Aorta (tissue), 5 donors: ENCODE results near the gene TXNDC15. TPM values are rescaled to one million over a fixed set of nuclear protein-coding genes. Genes with fewer than 3 reads are reported as not detected.
"Not testable (repeated sequence)": the region's sequence is repeated elsewhere in the genome, so short reads cannot be mapped to it uniquely, and the experiment has no call there.

Source experiments
- ATAC-seq: fragments of 200-7000 bp; cut with Tn5 transposase; one replicate; pipeline ENCODE4 v1.9.1; 2022; ENCODE audit warnings: moderate library complexity; ENCODE audit not compliant: low FRiP score
- DNase-seq, 2 donors: peaks; one replicate each; pipeline ENCODE4 v3.0.0-alpha.2; 2020
- H3K27ac ChIP-seq, 2 donors: one replicate each; pipeline ENCODE4 v1.5.1; 2013; ENCODE audit warnings: low read length in 2 of 2, mild to moderate bottlenecking in 2 of 2, moderate library complexity in 2 of 2, control low read depth in 1 of 2, inconsistent platforms in 1 of 2, low read depth in 1 of 2
- H3K27me3 ChIP-seq, 2 donors: one replicate each; pipeline ENCODE4 v1.6.1; 2013; ENCODE audit warnings: control low read depth in 1 of 2, low read length in 1 of 2, mild to moderate bottlenecking in 1 of 2, moderate library complexity in 1 of 2; ENCODE audit not compliant: insufficient read depth in 2 of 2, control insufficient read depth in 1 of 2
- H3K36me3 ChIP-seq, 2 donors: one replicate each; pipeline ENCODE4 v1.6.1; 2013; ENCODE audit warnings: control low read depth in 1 of 2, low read length in 1 of 2, mild to moderate bottlenecking in 1 of 2; ENCODE audit not compliant: insufficient read depth in 2 of 2, control insufficient read depth in 1 of 2
- H3K4me1 ChIP-seq, 2 donors: one replicate each; pipeline ENCODE4 v1.6.1; 2013; ENCODE audit warnings: low read length in 2 of 2, control low read depth in 1 of 2, mild to moderate bottlenecking in 1 of 2, moderate library complexity in 1 of 2; ENCODE audit not compliant: insufficient read depth in 2 of 2, control insufficient read depth in 1 of 2
- H3K4me3 ChIP-seq, 2 donors: one replicate each; pipeline ENCODE4 v1.5.1; 2013; ENCODE audit warnings: low read length in 2 of 2, control low read depth in 1 of 2, mild to moderate bottlenecking in 1 of 2
- H3K9me3 ChIP-seq: one replicate; pipeline ENCODE4 v1.6.1; 2013; ENCODE audit warnings: mild to moderate bottlenecking, low read length; ENCODE audit not compliant: control insufficient read depth
- whole genome bisulfite sequencing, 2 donors: extraction: QIAGEN DNeasy Blood & Tissue Kit; methylation state at CpG; one replicate each; pipeline ENCODE4 v1.1.7; 2013; 5-methylcytosine and 5-hydroxymethylcytosine counted together
- intact Hi-C, 2 donors: fragments of 100-400 bp; cut with DNase I; formaldehyde crosslinking; loops; one replicate each; pipeline versions ENCODE4 v1.14.2 to v1.15.0; 2022
- long read RNA-seq, 2 donors: library from polyadenylated mRNA; unstranded; transcript quantifications; one replicate each; pipeline ENCODE4 v2.0.0, GENCODE V29; 2020 to 2021
- polyA plus RNA-seq, 2 donors: library from polyadenylated mRNA; stranded (reverse); fragments of 200-250 nt; gene quantifications; one replicate each; pipeline ENCODE4 v1.2.3, GENCODE V29; 2013
- total RNA-seq, 2 donors: library from RNA; stranded (reverse); fragmentation: NEBNext Ultra II Directional; extraction: Animal tissue kit (Norgen Biotek cat#: 25700); gene quantifications; one replicate each; pipeline ENCODE4 v1.2.1, GENCODE V29; 2021
- donor health status: healthy with polysubstance abuse.
- donor health status: Bipolar disorder and iron deficiency.
- donor health status: DM: no; HTN: no; CAD: no.
- donor health status: DM: no; HTN: no; CAD: no.
- donor health status: DM: yes; HTN: yes; CAD: no.

Gene TXNDC15, protein sequence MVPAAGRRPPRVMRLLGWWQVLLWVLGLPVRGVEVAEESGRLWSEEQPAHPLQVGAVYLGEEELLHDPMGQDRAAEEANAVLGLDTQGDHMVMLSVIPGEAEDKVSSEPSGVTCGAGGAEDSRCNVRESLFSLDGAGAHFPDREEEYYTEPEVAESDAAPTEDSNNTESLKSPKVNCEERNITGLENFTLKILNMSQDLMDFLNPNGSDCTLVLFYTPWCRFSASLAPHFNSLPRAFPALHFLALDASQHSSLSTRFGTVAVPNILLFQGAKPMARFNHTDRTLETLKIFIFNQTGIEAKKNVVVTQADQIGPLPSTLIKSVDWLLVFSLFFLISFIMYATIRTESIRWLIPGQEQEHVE
- total RNA-seq (10 to 100 TPM; 79.2 to 79.6 TPM), polyA plus RNA-seq (100 to 1,000 TPM in 1 of 2 donors, 10 to 100 TPM in 1; 67.7 to 122 TPM)
- long read RNA-seq, donor 1, transcript TXNDC15-201 (5 exons, 3,548 nt) = major isoform, 92 of 122 reads
- long read RNA-seq, donor 1, partial matches to known transcripts = 5 of 122 reads
- long read RNA-seq, donor 1, other reads (novel, unspliced or antisense) = 22 of 122 reads
- long read RNA-seq, donor 2, transcript TXNDC15-201 (5 exons, 3,548 nt) = major isoform, 12 of 16 reads
- long read RNA-seq, donor 2, partial matches to known transcripts = 1 of 16 reads
- long read RNA-seq, donor 2, other reads (novel, unspliced or antisense) = 3 of 16 reads

GRCh38 chr5:134873987-134874830, at the start of gene TXNDC15:
TSS of gene TXNDC15 (plus strand) at chr5:134874371. CDS start at chr5:134874428, 57 bp downstream.
- Histone ChIP-seq H3K4me1 (no peaks in the 10 kb centered on the region), H3K4me3 (peak within 1 kb of the TSS; percentile 50 to 89), H3K27me3 (no peaks in the 10 kb centered on the region), H3K36me3 (no peaks in the 10 kb centered on the region), H3K9me3 (no peaks in the 10 kb centered on the region), H3K27ac (peak within 1 kb of the TSS; percentile 51 to 72)
- peak; percentile 93 to 96 for DNase-seq
- WGBS, 2 donors = 1% methylated on average over 77 to 79 of the region's 79 CpGs
- intact Hi-C loops = loop anchor here in 1 of 2 donors (2.0 kb wide), 1 partner anchor 31 kb away; the partner anchor contains the start of gene PCBD2
- ATAC-seq = peak; percentile 97

GRCh38 chr5:134824681-134825080, 49.5 kb upstream of the TXNDC15 start:
- intact Hi-C loops = no loop called here

GRCh38 chr5:134825212-134825611, 49.0 kb upstream of the TXNDC15 start:
- no peaks in the 10 kb centered on the region for H3K27me3 ChIP-seq
- no peak overlapping the region for H3K27ac ChIP-seq
- H3K9me3 ChIP-seq = no peaks in the 10 kb centered on the region
- H3K4me3 ChIP-seq = no peak overlapping the region
- peaks cover 0 to 3% of the 10 kb centered on the region in 2 donors for H3K36me3 ChIP-seq
- 88 to 91% methylated on average over 7 of the region's 7 CpGs for WGBS, 2 donors
- no peaks in the 10 kb centered on the region for H3K4me1 ChIP-seq
- DNase-seq (no peak), ATAC-seq (no peak)
- intact Hi-C loops = no loop called here

More at GRCh38 chr5:134824681-134825080, 49.5 kb upstream of the TXNDC15 start:
- WGBS, 2 donors = 100% methylated on average over 1 of the region's 1 CpG
- Histone ChIP-seq H3K4me3 (no peak overlapping the region), H3K4me1 (no peaks in the 10 kb centered on the region), H3K36me3 (peaks cover 0 to 4% of the 10 kb centered on the region in 2 donors), H3K9me3 (no peaks in the 10 kb centered on the region), H3K27me3 (no peaks in the 10 kb centered on the region), H3K27ac (no peak overlapping the region)
- no peak for ATAC-seq
- no peak for DNase-seq

DNA sequence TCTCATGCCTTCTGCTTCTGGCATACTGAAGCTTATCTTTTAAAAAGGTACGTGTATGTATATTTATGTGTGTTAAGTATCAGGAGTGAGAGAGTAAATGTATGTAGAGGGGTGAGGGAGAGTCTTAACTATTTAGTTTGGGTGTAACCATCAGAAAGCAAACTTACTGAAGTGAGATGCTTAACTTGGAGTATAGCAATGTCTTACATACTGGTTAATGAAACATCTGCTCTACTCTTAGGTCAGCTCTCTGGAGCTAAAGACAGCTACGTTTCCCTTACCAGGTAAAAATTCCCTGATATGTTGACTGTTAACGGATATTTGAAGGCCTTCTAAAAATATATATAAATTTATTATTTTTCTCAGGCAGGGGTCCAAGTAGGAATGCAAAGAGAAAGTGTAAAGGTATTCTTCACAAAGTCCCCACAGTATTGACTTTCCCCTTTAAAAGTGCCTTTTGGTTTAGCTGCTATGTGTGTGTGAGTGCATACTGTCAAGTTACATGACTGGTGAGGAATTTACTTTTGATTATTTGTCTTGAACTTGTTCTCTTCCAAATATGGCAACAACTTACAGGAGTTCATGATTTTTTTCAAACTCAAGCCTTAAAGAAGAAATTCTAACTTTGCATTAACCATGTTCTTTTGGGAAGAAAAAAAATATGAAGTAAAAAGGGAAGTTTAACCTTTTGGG, 40.7 kb upstream of the TXNDC15 start:
- H3K27ac ChIP-seq = peak overlapping the region in 1 of 2 donors; percentile 76
- H3K4me3 ChIP-seq = no peak overlapping the region
- H3K9me3 ChIP-seq = no peaks in the 10 kb centered on the region
- WGBS, 2 donors = 7 to 13% methylated on average over 3 of the region's 3 CpGs
- H3K27me3 ChIP-seq = no peaks in the 10 kb centered on the region
- DNase-seq (no peak), ATAC-seq (no peak)
- peaks cover 0 to 3% of the 10 kb centered on the region in 2 donors for H3K4me1 ChIP-seq
- H3K36me3 ChIP-seq = no peaks in the 10 kb centered on the region
- intact Hi-C loops = no loop called here

- Histone ChIP-seq H3K27ac (peak overlapping the region in 1 of 2 donors; percentile 40), H3K4me1 (peaks cover 0 to 3% of the 10 kb centered on the region in 2 donors), H3K4me3 (no peak overlapping the region), H3K27me3 (no peaks in the 10 kb centered on the region), H3K9me3 (no peaks in the 10 kb centered on the region), H3K36me3 (peaks cover 0 to 3% of the 10 kb centered on the region in 2 donors)
- 95 to 96% methylated on average over 2 of the region's 2 CpGs for WGBS, 2 donors
- no peak for DNase-seq
- ATAC-seq = no peak
- intact Hi-C loops = no loop called here
These were observed 38.5 kb upstream of the TXNDC15 start for GRCh38 chr5:134835623-134836022.

DNA sequence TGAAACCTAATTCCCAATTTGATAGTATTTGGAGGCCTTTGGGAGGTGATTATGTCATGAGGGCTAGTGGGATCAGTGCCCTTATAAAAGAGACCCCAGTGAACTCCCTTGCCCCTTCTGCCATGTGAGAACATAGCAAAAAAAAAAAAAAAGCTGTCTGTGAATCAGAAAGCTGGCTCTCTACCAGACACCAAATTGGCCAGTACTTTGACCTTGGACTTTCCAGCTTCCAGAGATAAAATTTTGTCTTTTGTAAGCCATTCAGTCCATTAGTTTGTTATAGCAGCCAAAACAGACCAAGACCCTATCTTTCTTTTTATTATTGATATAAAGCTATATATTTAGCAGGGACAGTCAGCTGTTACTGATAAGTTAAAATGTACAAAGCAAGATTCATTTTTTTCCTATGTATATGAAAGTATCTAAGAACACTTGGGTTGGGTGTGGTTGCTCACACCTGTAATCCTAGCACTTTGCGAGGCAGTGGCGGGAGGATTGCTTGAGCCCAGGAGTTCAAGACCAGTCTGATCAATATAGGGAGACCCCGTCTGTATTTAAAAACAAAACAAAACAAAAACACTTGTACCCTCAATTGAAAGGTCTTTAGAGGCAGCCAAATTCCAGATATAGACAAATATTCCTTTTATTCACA, 36.5 kb upstream of the TXNDC15 start:
- 84 to 94% methylated on average over 3 of the region's 3 CpGs for WGBS, 2 donors
- H3K36me3 ChIP-seq = peaks cover 0 to 5% of the 10 kb centered on the region in 2 donors

DNA sequence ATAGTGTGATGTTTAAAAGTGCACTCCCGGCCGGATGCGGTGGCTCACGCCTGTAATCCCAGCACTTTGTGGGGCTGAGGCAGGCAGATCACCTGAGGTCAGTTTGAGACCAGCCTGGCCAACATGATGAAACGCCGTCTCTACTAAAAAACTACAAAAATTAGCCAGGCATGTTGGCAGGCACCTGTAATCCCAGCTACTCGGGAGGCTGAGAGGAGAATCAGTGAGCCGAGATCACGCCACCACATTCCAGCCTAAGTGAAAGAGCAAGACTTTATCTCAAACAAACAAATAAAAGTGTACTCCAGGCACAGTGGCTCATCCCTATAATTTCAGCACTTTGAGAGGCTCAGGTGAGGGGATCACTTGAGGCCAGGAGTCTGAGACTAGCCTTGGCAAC, 35.8 kb upstream of the TXNDC15 start:
- H3K27me3 ChIP-seq, H3K4me1 ChIP-seq, H3K4me3 ChIP-seq, intact Hi-C loops, H3K36me3 ChIP-seq, H3K9me3 ChIP-seq, ATAC-seq, DNase-seq, H3K27ac ChIP-seq: not testable (repeated sequence)
- WGBS, 2 donors = 65 to 70% methylated on average over 9 of the region's 9 CpGs

More for the DNA sequence above, 36.5 kb upstream of the TXNDC15 start:
- Histone ChIP-seq H3K27me3 (no peaks in the 10 kb centered on the region), H3K27ac (no peak overlapping the region), H3K9me3 (no peaks in the 10 kb centered on the region), H3K4me1 (peaks cover 0 to 3% of the 10 kb centered on the region in 2 donors), H3K4me3 (no peak overlapping the region)
- DNase-seq = no peak
- ATAC-seq = no peak
- intact Hi-C loops = no loop called here
